A549 (cell line): Measurements from ENCODE around the gene ALPI.
"Not testable (repeated sequence)": the region's sequence is repeated elsewhere in the genome, so short reads cannot be mapped to it uniquely, and the experiment has no call there.

Source experiments
- CBX2 ChIP-seq: fragments of 200-600 bp; sonication (generic); IDR thresholded peaks from 2 replicates; pipeline ENCODE4 v1.6.1; 2016; ENCODE audit warnings: low read depth, mild to moderate bottlenecking, borderline replicate concordance
- POLR2AphosphoS2 ChIP-seq: conservative IDR thresholded peaks from 2 replicates; pipeline ENCODE4 v1.6.1; 2012; ENCODE audit warnings: low read length, improper control_type of control experiment, inconsistent platforms

DNA sequence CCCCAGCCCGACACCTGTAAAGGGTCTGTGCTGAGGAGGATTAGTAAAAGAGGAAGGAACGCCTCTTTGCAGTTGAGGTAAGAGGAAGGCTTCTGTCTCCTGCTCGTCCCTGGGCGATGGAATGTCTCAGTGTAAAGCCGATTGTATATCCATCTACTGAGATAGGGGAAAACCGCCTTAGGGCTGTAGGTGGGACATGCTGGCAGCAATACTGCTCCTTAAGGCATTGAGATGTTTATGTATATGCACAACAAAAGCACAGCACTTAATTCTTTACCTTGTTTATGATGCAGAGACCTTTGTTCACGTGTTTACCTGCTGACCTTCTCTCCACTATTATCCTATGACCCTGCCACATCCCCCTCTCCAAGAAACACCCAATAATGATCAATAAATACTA is 32.5 kb upstream of the ALPI start:
- not testable (repeated sequence) for TF ChIP-seq CBX2, POLR2AphosphoS2
